Measurements from ENCODE around the gene KLHL5.

GRCh38 chr4:39062770-39063097 is 702 bp downstream of the KLHL5 start:
- no peak for TF ChIP-seq CTCF (IDR thresholded peaks at IDR 0.05)
- TF ChIP-seq EZH2 (IDR thresholded peaks at IDR 0.05) = no peak
- no peak for TF ChIP-seq EZH2phosphoT487 (IDR thresholded peaks at IDR 0.05)

Data from neural progenitor cell (in vitro differentiated cells).